ENCODE measurements around the gene TSPAN32.

DNA sequence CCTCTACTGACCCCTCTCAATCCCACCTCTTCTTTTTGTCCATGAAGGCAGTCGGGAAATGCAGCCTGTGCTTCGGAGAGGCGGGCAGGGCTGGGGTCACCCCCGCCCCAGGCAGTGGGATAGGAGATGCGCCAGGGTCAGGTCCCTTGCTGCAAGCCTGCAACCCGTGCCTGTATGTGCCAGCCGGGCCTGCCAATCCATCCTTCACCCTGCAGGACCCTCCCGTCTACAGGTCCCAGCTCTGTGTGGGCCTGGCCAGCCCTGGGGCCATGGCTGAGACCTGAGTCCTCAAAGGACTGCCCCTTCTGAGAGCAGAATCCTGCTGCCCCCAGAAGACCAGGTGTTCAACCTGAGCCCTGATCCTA, 42.4 kb upstream of the TSPAN32 start:
- no peak for TF ChIP-seq POLR2A (IDR thresholded peaks at IDR 0.05; ENCODE audit: low read depth, low read length)
- TF ChIP-seq POLR2AphosphoS5 (IDR thresholded peaks at IDR 0.05; ENCODE audit: low read depth, low read length): no peak
- TF ChIP-seq PAX5 (IDR thresholded peaks at IDR 0.05; ENCODE audit: insufficient read depth, low read length, severe bottlenecking): no peak
- no peak for TF ChIP-seq TAF1 (IDR thresholded peaks at IDR 0.05; ENCODE audit: low read depth, low read length)
- no peak for TF ChIP-seq SPI1 (IDR thresholded peaks at IDR 0.05; ENCODE audit: low read depth, low read length)
- TF ChIP-seq POU2F2 (IDR thresholded peaks at IDR 0.05; ENCODE audit: low read depth, low read length): no peak
